GM12878 (cell line): Measurements from ENCODE around the gene CETP. TPM values are rescaled to one million over a fixed set of nuclear protein-coding genes. Genes with fewer than 3 reads are reported as not detected.

Experiments
- ATF2 ChIP-seq: IDR thresholded peaks from 2 replicates; pipeline ENCODE4 v1.6.1; 2012; ENCODE audit warnings: low read length, inconsistent platforms
- BACH1 ChIP-seq: fragments of 450-650 bp; IDR thresholded peaks from 2 replicates; pipeline ENCODE4 v1.6.1; 2017; ENCODE audit warnings: mild to moderate bottlenecking, borderline replicate concordance
- BRCA1 ChIP-seq: IDR thresholded peaks from 2 replicates; pipeline ENCODE4 v1.6.1; 2011; ENCODE audit warnings: low read depth, low read length, improper control_type of control experiment
- CREM ChIP-seq: IDR thresholded peaks from 2 replicates; pipeline ENCODE4 v1.6.1; 2014; ENCODE audit warnings: antibody characterized with exemption, low read depth
- DPF2 ChIP-seq: fragments of 450-650 bp; IDR thresholded peaks from 2 replicates; pipeline ENCODE4 v1.6.1; 2017; ENCODE audit warnings: mild to moderate bottlenecking
- EED ChIP-seq: sonication (generic); IDR thresholded peaks from 2 replicates; pipeline ENCODE4 v1.6.1; 2016; ENCODE audit warnings: antibody characterized with exemption, low read depth
- EZH2 ChIP-seq: IDR thresholded peaks from 2 replicates; pipeline ENCODE4 v1.6.1; 2012; ENCODE audit warnings: low read depth, mild to moderate bottlenecking, control low read depth, inconsistent platforms, low read length, borderline replicate concordance; ENCODE audit not compliant: control insufficient read depth
- KLF5 ChIP-seq: fragments of 450-650 bp; IDR thresholded peaks from 2 replicates; pipeline ENCODE4 v1.6.1; 2014; ENCODE audit warnings: mild to moderate bottlenecking; ENCODE audit not compliant: partially characterized antibody
- NFYA ChIP-seq: IDR thresholded peaks from 2 replicates; pipeline ENCODE4 v1.6.1; 2011; ENCODE audit warnings: low read depth, mild to moderate bottlenecking, low read length, improper control_type of control experiment, borderline replicate concordance
- PBX3 ChIP-seq: IDR thresholded peaks from 2 replicates; pipeline ENCODE4 v1.6.1; 2011; ENCODE audit warnings: mild to moderate bottlenecking, low read depth, low read length, moderate library complexity; ENCODE audit not compliant: insufficient replicate concordance
- POU2F2 ChIP-seq: IDR thresholded peaks from 3 replicates; pipeline ENCODE4 v1.6.1; 2011; ENCODE audit warnings: low read depth, mild to moderate bottlenecking, low read length, borderline replicate concordance
- RELB ChIP-seq: fragments of 450-650 bp; IDR thresholded peaks from 2 replicates; pipeline ENCODE4 v1.6.1; 2017; ENCODE audit warnings: low read depth, mild to moderate bottlenecking, moderate library complexity
- RUNX3 ChIP-seq: IDR thresholded peaks from 2 replicates; pipeline ENCODE4 v1.6.1; 2012; ENCODE audit warnings: low read length, inconsistent platforms
- SMAD5 ChIP-seq: IDR thresholded peaks from 2 replicates; pipeline ENCODE4 v1.6.1; 2016; ENCODE audit warnings: antibody characterized with exemption, low read depth
- TCF3 ChIP-seq: IDR thresholded peaks from 2 replicates; pipeline ENCODE4 v1.6.1; 2012; ENCODE audit warnings: low read depth, mild to moderate bottlenecking, low read length, borderline replicate concordance; ENCODE audit not compliant: insufficient read depth
- WRNIP1 ChIP-seq: IDR thresholded peaks from 2 replicates; pipeline ENCODE4 v1.6.1; 2011; ENCODE audit warnings: low read depth, low read length, improper control_type of control experiment, borderline replicate concordance
- ZBED1 ChIP-seq: IDR thresholded peaks from 2 replicates; pipeline ENCODE4 v1.6.1; 2016; ENCODE audit warnings: borderline replicate concordance
- ZBTB11 ChIP-seq: fragments of 450-650 bp; formaldehyde crosslinking; IDR thresholded peaks from 2 replicates; pipeline ENCODE4 v1.5.0; 2022; ENCODE audit warnings: mild to moderate bottlenecking, missing genetic modification characterization
- ZNF217 ChIP-seq: fragments of 450-650 bp; IDR thresholded peaks from 2 replicates; pipeline ENCODE4 v1.6.1; 2017; ENCODE audit warnings: antibody characterized with exemption, mild to moderate bottlenecking
- polyA plus RNA-seq, 11 experiments: library from polyadenylated mRNA; depleted of rRNA in 4 of 11; unstranded in 6 of 11; stranded (reverse) in 5 of 11; fragments of >200 nt; fragmentation: Nextera tagmentation in 4 of 11; fragmentation: Illumina TruSeq in 1 of 11; extraction: Ambion mirVana in 4 of 11; extraction: Trizol in 1 of 11; gene quantifications; 1 replicate in 1 of 11; 2 replicates in 10 of 11; pipeline versions ENCODE4 v1.2.1 to v1.2.3, GENCODE V29; 2011 to 2016; ENCODE audit warnings: inconsistent platforms in 2 of 11, missing spikeins in 2 of 11, low read depth in 1 of 11
- total RNA-seq, 4 experiments: library from RNA; depleted of rRNA in 3 of 4; stranded (reverse); fragments of >200 nt in 3 of 4; fragmentation: Illumina TruSeq in 1 of 4; extraction: Trizol in 1 of 4; gene quantifications; 2 replicates each; pipeline versions ENCODE4 v1.2.1 to v1.2.3, GENCODE V29; 2013 to 2021
- TF ChIP-seq, protein P1 (sequence below): fragments of 450-650 bp; conservative IDR thresholded peaks from 2 replicates; pipeline ENCODE4 v1.6.1; 2017; ENCODE audit warnings: mild to moderate bottlenecking, moderate library complexity
- TF ChIP-seq, protein P2 (sequence below): IDR thresholded peaks from 2 replicates; pipeline ENCODE4 v1.6.1; 2012; ENCODE audit warnings: low read depth, low read length, improper control_type of control experiment

Gene CETP
- total and polyA plus RNA-seq, 10 of the 15 experiments (the other 5 are each of a cell fraction or from before 2014, with no cell fraction given), result 1.2 to 6.4 (median 2.1) TPM

DNA sequence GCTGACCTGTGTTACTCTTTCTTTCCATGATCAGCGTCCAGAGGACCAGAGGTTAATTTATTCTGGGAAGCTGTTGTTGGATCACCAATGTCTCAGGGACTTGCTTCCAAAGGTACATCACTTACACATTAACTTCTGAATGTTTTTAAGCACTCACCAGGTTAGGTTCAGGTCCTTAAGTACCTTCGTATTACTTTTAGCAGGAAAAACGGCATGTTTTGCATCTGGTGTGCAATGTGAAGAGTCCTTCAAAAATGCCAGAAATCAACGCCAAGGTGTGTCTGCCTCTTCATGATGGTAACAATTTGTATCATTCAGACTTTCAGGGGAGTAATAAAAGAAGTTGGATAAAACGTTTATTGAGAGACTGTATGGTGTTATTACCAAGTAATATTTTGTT, 26.5 kb upstream of the CETP start (continued):
- TF ChIP-seq, protein P1, sequence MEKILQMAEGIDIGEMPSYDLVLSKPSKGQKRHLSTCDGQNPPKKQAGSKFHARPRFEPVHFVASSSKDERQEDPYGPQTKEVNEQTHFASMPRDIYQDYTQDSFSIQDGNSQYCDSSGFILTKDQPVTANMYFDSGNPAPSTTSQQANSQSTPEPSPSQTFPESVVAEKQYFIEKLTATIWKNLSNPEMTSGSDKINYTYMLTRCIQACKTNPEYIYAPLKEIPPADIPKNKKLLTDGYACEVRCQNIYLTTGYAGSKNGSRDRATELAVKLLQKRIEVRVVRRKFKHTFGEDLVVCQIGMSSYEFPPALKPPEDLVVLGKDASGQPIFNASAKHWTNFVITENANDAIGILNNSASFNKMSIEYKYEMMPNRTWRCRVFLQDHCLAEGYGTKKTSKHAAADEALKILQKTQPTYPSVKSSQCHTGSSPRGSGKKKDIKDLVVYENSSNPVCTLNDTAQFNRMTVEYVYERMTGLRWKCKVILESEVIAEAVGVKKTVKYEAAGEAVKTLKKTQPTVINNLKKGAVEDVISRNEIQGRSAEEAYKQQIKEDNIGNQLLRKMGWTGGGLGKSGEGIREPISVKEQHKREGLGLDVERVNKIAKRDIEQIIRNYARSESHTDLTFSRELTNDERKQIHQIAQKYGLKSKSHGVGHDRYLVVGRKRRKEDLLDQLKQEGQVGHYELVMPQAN, result no peak
- no peak for TF ChIP-seq DPF2
- no peak for TF ChIP-seq POU2F2
- 0 out of 2 replicates have a peak, but pooled peaks have one; percentile 25 for TF ChIP-seq ZBED1
- peak; percentile 30; the same call in 1 of the 2 replicates for TF ChIP-seq WRNIP1
- no peak for TF ChIP-seq RUNX3
- TF ChIP-seq BRCA1, result no peak
- no peak for TF ChIP-seq NFYA
- no peak for TF ChIP-seq ZNF217
- no peak for TF ChIP-seq ZBTB11 (CRISPR knock-in tag)
- no peak for TF ChIP-seq EED
- no peak for TF ChIP-seq PBX3
- TF ChIP-seq, protein P2, sequence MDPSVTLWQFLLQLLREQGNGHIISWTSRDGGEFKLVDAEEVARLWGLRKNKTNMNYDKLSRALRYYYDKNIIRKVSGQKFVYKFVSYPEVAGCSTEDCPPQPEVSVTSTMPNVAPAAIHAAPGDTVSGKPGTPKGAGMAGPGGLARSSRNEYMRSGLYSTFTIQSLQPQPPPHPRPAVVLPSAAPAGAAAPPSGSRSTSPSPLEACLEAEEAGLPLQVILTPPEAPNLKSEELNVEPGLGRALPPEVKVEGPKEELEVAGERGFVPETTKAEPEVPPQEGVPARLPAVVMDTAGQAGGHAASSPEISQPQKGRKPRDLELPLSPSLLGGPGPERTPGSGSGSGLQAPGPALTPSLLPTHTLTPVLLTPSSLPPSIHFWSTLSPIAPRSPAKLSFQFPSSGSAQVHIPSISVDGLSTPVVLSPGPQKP, result no peak
- 0 out of 2 replicates have a peak, but pooled peaks have one; percentile 22 for TF ChIP-seq RELB
- TF ChIP-seq EZH2, result no peak
- TF ChIP-seq CREM, result no peak
- no peak for TF ChIP-seq BACH1
- TF ChIP-seq SMAD5, result no peak
- TF ChIP-seq ATF2, result no peak
- no peak for TF ChIP-seq TCF3
- TF ChIP-seq KLF5, result no peak
- TF ChIP-seq, all 136 proteins: peak for 5
